Stimulated activated CD8-positive, alpha-beta memory T cell treated with anti-CD3 and anti-CD28 coated beads, Interleukin-12 subunit alpha, Interleukin-12 subunit beta, amount 100 ng/mL, for 24 hours (primary cell): ENCODE results near the gene ADRA2C.

Experiments used
- DNase-seq: peaks from one replicate; pipeline ENCODE4 v3.0.0-alpha.2; 2020; ENCODE audit errors: extremely low read depth

The ADRA2C gene

GRCh38 chr4:3733195-3733594 lies 33.0 kb upstream of the ADRA2C start:
- DNase-seq, result no peak

- DNase-seq, result no peak
These were observed 31.0 kb upstream of the ADRA2C start for GRCh38 chr4:3735196-3735595.

GRCh38 chr4:3736290-3736689 lies 29.9 kb upstream of the ADRA2C start:
- DNase-seq, result no peak

GRCh38 chr4:3736806-3737205 lies 29.4 kb upstream of the ADRA2C start:
- no peak for DNase-seq

GRCh38 chr4:3739577-3739976 lies 26.6 kb upstream of the ADRA2C start:
- DNase-seq, result no peak

- no peak for DNase-seq
These were observed 25.9 kb upstream of the ADRA2C start for GRCh38 chr4:3740256-3740655.

GRCh38 chr4:3741217-3742011 lies 24.8 kb upstream of the ADRA2C start:
- no peak for DNase-seq

GRCh38 chr4:3742610-3743009 lies 23.6 kb upstream of the ADRA2C start:
- no peak for DNase-seq

- no peak for DNase-seq
These were observed 22.0 kb upstream of the ADRA2C start for GRCh38 chr4:3744232-3744631.

- no peak for DNase-seq
These were observed 21.3 kb upstream of the ADRA2C start for GRCh38 chr4:3744901-3745300.

GRCh38 chr4:3745886-3746656 lies 20.1 kb upstream of the ADRA2C start:
- DNase-seq, result no peak

- no peak for DNase-seq
These were observed 19.2 kb upstream of the ADRA2C start for GRCh38 chr4:3746701-3747580.

GRCh38 chr4:3747581-3747904 lies 18.6 kb upstream of the ADRA2C start:
- no peak for DNase-seq

- no peak for DNase-seq
These were observed 17.9 kb upstream of the ADRA2C start for GRCh38 chr4:3748136-3748898.

- DNase-seq, result no peak
These were observed 17.1 kb upstream of the ADRA2C start for GRCh38 chr4:3749081-3749480.

- DNase-seq, result no peak
These were observed 15.9 kb upstream of the ADRA2C start for GRCh38 chr4:3750334-3750733.

GRCh38 chr4:3752022-3752421 lies 14.2 kb upstream of the ADRA2C start:
- no peak for DNase-seq

- DNase-seq, result no peak
These were observed 12.3 kb upstream of the ADRA2C start for GRCh38 chr4:3753726-3754412.

- no peak for DNase-seq
These were observed 9.7 kb upstream of the ADRA2C start for GRCh38 chr4:3756343-3757059.

GRCh38 chr4:3759236-3759635 lies 6.9 kb upstream of the ADRA2C start:
- DNase-seq, result no peak
